Thyroid gland (tissue), 4 donors: Measurements from ENCODE around the gene RTTN.

Source experiments
- POLR2A ChIP-seq, 2 donors: fragments of 450-650 bp; IDR thresholded peaks; one replicate each; pipeline ENCODE4 v1.6.1; 2017; ENCODE audit warnings: antibody characterized with exemption in 2 of 2, mild to moderate bottlenecking in 2 of 2, moderate library complexity in 1 of 2
- TF ChIP-seq, protein P1 (sequence below), 6 experiments: fragments of 200-600 bp in 3 of 6; fragments of 450-650 bp in 3 of 6; sonication (generic) in 3 of 6; IDR thresholded peaks; one replicate each; pipeline ENCODE4 v1.5.1; 2016 to 2019; ENCODE audit warnings: antibody characterized with exemption in 6 of 6, mild to moderate bottlenecking in 2 of 6, inconsistent platforms in 1 of 6, moderate library complexity in 1 of 6

DNA sequence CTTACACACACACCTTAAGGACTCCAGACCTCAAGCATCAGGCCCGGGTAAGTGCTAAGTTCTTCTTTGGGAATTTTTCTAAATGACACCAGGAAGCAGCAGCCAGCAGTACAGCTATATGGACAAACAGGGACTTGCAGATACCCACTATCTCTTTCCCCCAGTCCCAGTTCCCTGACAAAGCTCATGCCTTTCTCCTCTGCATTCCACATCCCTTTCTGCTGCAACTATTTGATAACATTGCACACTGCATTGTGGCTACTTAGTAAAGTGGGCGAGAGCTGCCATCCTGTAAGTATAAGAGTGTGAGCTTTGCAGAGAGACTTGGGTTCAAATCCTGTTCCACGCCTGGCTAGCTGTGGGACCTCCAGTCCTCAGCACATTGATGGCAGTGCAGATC is 243.8 kb downstream of the RTTN start:
- no peak for TF ChIP-seq POLR2A (IDR thresholded peaks at IDR 0.05)
- TF ChIP-seq, protein P1, sequence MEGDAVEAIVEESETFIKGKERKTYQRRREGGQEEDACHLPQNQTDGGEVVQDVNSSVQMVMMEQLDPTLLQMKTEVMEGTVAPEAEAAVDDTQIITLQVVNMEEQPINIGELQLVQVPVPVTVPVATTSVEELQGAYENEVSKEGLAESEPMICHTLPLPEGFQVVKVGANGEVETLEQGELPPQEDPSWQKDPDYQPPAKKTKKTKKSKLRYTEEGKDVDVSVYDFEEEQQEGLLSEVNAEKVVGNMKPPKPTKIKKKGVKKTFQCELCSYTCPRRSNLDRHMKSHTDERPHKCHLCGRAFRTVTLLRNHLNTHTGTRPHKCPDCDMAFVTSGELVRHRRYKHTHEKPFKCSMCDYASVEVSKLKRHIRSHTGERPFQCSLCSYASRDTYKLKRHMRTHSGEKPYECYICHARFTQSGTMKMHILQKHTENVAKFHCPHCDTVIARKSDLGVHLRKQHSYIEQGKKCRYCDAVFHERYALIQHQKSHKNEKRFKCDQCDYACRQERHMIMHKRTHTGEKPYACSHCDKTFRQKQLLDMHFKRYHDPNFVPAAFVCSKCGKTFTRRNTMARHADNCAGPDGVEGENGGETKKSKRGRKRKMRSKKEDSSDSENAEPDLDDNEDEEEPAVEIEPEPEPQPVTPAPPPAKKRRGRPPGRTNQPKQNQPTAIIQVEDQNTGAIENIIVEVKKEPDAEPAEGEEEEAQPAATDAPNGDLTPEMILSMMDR (IDR thresholded peaks at IDR 0.05): no peak
